Keratinocyte (primary cell): ENCODE measurements around the gene TJP3. TPM values are rescaled to one million over a fixed set of nuclear protein-coding genes. Genes with fewer than 3 reads are reported as not detected.

Experiments used
- DNase-seq: peaks from one replicate; pipeline ENCODE4 v3.0.0-alpha.2; 2011; ENCODE audit warnings: low read depth, missing footprints, low spot score
- FAIRE-seq: peaks from 2 replicates; lab custom pipeline; 2011; peaks lifted over from hg19 to GRCh38; lab: Jason Lieb, UNC
- H2AFZ ChIP-seq: 2 replicates; pipeline ENCODE4 v1.6.0; 2012; ENCODE audit warnings: low read length, control low read depth, inconsistent platforms; ENCODE audit not compliant: control insufficient read depth
- H3K27ac ChIP-seq: 2 replicates; pipeline ENCODE4 v1.5.1; 2011; ENCODE audit warnings: low read length; ENCODE audit not compliant: control insufficient read depth, insufficient read depth
- H3K27me3 ChIP-seq: 3 replicates; pipeline ENCODE4 v1.6.0; 2011; ENCODE audit warnings: low read length; ENCODE audit not compliant: control insufficient read depth, insufficient read depth; ENCODE audit errors: extremely low read depth
- H3K36me3 ChIP-seq, 2 experiments: 2 replicates in 1 of 2; 3 replicates in 1 of 2; pipeline ENCODE4 v1.5.1; 2011; ENCODE audit warnings: low read length in 2 of 2, mild to moderate bottlenecking in 1 of 2; ENCODE audit not compliant: control insufficient read depth in 2 of 2, insufficient read depth in 2 of 2; ENCODE audit errors: extremely low read depth in 1 of 2
- H3K4me1 ChIP-seq: 3 replicates; pipeline ENCODE4 v1.5.1; 2011; ENCODE audit warnings: low read length; ENCODE audit not compliant: control insufficient read depth, insufficient read depth; ENCODE audit errors: extremely low read depth
- H3K4me2 ChIP-seq: 3 replicates; pipeline ENCODE4 v1.6.0; 2011; ENCODE audit warnings: low read depth, low read length; ENCODE audit not compliant: control insufficient read depth, insufficient read depth; ENCODE audit errors: extremely low read depth
- H3K4me3 ChIP-seq, 3 experiments: fragments of 200-600 bp in 1 of 3; sonication (generic) in 1 of 3; 2 replicates in 2 of 3; 3 replicates in 1 of 3; pipeline ENCODE4 v1.5.1; 2011 to 2016; ENCODE audit warnings: low read length in 3 of 3, mild to moderate bottlenecking in 3 of 3, control low read depth in 2 of 3, inconsistent platforms in 1 of 3, low read depth in 1 of 3, mixed read lengths in 1 of 3, mixed run types in 1 of 3, moderate library complexity in 1 of 3; ENCODE audit not compliant: control insufficient read depth in 2 of 3, insufficient read depth in 2 of 3; ENCODE audit errors: extremely low read depth in 1 of 3
- H3K79me2 ChIP-seq: 2 replicates; pipeline ENCODE4 v1.6.0; 2012; ENCODE audit warnings: low read length; ENCODE audit not compliant: control insufficient read depth, insufficient read depth
- H3K9ac ChIP-seq: 3 replicates; pipeline ENCODE4 v1.6.0; 2011; ENCODE audit warnings: low read length; ENCODE audit not compliant: control insufficient read depth, insufficient read depth; ENCODE audit errors: extremely low read depth
- H3K9me1 ChIP-seq: 3 replicates; pipeline ENCODE4 v1.6.0; 2011; ENCODE audit warnings: low read length; ENCODE audit not compliant: control insufficient read depth, insufficient read depth; ENCODE audit errors: extremely low read depth
- H3K9me3 ChIP-seq: 2 replicates; pipeline ENCODE4 v1.5.1; 2012; ENCODE audit warnings: low read depth, low read length; ENCODE audit not compliant: control insufficient read depth
- H4K20me1 ChIP-seq: 3 replicates; pipeline ENCODE4 v1.6.0; 2011; ENCODE audit warnings: low read length; ENCODE audit not compliant: control insufficient read depth, insufficient read depth; ENCODE audit errors: extremely low read depth
- CTCF ChIP-seq, 3 experiments: IDR thresholded peaks in 1 of 3; conservative IDR thresholded peaks in 1 of 3; optimal IDR thresholded peaks in 1 of 3; 2 replicates in 2 of 3; 3 replicates in 1 of 3; pipeline versions ENCODE3 to v1.5.1; 2011; ENCODE audit warnings: low read length in 3 of 3, mild to moderate bottlenecking in 3 of 3, moderate library complexity in 2 of 3, control low read depth in 1 of 3, inconsistent platforms in 1 of 3; ENCODE audit not compliant: insufficient read depth in 2 of 3; ENCODE audit errors: extremely low read depth in 1 of 3
- EZH2 ChIP-seq: IDR thresholded peaks from one replicate; pipeline ENCODE4 v1.6.1; 2012; ENCODE audit warnings: inconsistent platforms, mild to moderate bottlenecking, low read length, moderate library complexity
- dilution Hi-C: fragments of 300-500 bp; cut with MboI; formaldehyde crosslinking; loops from one replicate; pipeline ENCODE4 v1.7.0; 2020; ENCODE audit warnings: low sequenced_read_pairs; ENCODE audit not compliant: extremely low pct_ligation_motif_present
- polyA plus RNA-seq, 5 experiments: library from polyadenylated mRNA; depleted of rRNA in 3 of 5; stranded (reverse) in 3 of 5; stranded (forward) in 1 of 5; unstranded in 1 of 5; fragments of >200 nt; gene quantifications; 1 replicate in 1 of 5; 2 replicates in 3 of 5; 3 replicates in 1 of 5; pipeline versions ENCODE4 v1.2.1 to v1.2.3, GENCODE V29; 2011 to 2012; ENCODE audit warnings: missing spikeins in 2 of 5, low read depth in 1 of 5, low replicate concordance in 1 of 5

Gene TJP3
- polyA plus RNA-seq, 1 donor (not counting 4 experiments of a cell fraction or from before 2014, with no cell fraction given): 0.08 TPM

DNA sequence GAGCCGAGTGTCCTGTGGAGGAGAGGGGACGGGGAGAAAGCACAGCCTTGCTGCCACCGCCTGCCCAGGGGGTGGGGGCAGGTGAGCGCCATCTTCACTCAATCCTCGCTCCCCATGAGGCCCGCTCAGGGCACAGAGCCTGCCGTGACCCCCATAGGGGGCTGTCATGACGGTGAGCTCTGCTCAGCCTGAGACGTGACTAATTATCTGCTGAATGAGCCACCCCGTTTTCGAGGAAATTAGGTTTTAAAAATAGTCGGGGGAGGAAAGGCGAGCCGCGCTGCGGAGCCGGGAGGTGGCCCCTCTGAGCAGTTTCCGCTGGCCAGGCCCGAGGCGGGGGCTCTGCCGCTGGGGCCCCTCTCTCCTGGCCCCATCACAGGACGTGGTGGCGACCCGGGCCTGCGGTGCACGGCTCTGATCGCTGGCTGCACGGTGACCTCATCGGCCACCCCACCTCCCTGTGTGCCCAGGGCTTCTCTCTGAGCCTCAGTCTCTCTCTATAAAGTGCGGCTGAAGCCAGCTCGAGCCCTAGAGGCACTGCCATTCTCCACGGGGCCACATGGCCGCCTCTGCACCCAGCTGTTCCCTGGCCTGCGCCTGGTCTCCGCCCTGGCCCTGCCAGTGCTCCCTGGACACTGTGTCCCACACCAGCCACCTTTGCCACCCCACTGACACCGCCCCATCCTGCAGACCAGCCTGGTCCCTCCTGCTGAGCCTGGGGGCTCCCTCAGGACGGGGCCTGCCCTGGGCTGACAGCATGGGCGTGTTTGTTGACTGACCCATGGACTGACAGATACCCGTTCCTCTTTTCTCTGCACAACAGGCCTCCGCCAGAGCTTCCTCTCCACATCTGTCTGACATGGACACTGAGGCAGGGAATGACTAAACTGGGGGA, 36.3 kb upstream of the TJP3 start:
- H3K4me2 ChIP-seq: no peak overlapping the region
- H4K20me1 ChIP-seq: peaks cover 11% of the 10 kb centered on the region
- no peak for TF ChIP-seq CTCF (optimal IDR thresholded peaks at IDR 0.05 in 1 of 3, IDR thresholded peaks at IDR 0.05 in 1 of 3, conservative IDR thresholded peaks at IDR 0.05 in 1 of 3; ENCODE audit: extremely low read depth in 1 of 3, insufficient read depth in 2 of 3, low read length in 3 of 3)
- TF ChIP-seq EZH2: no peak
- DNase-seq: no peak
- no peak for FAIRE-seq
- no peak overlapping the region for H3K4me3 ChIP-seq
- H2AFZ ChIP-seq: no peak overlapping the region
- peaks cover 7% of the 10 kb centered on the region for H3K4me1 ChIP-seq
- no peak overlapping the region for H3K9ac ChIP-seq
- H3K36me3 ChIP-seq: peaks cover 0 to 2% of the 10 kb centered on the region in 2 experiments
- H3K9me3 ChIP-seq: no peaks in the 10 kb centered on the region
- dilution Hi-C loops: no loop called here
- no peaks in the 10 kb centered on the region for H3K9me1 ChIP-seq
- H3K79me2 ChIP-seq: no peaks in the 10 kb centered on the region
- H3K27ac ChIP-seq: no peak overlapping the region
- H3K27me3 ChIP-seq: no peaks in the 10 kb centered on the region

GRCh38 chr19:3672575-3672948, 35.6 kb upstream of the TJP3 start:
- FAIRE-seq (no peak), DNase-seq (no peak)
- no peaks in the 10 kb centered on the region for H3K9me1 ChIP-seq
- H2AFZ ChIP-seq: no peak overlapping the region
- no peak overlapping the region for H3K9ac ChIP-seq
- H3K4me2 ChIP-seq: no peak overlapping the region
- peaks cover 7% of the 10 kb centered on the region for H3K4me1 ChIP-seq
- no peak overlapping the region for H3K4me3 ChIP-seq
- H3K9me3 ChIP-seq: no peaks in the 10 kb centered on the region
- H3K79me2 ChIP-seq: no peaks in the 10 kb centered on the region
- no peak overlapping the region for H3K27ac ChIP-seq
- no peak for TF ChIP-seq CTCF (optimal IDR thresholded peaks at IDR 0.05 in 1 of 3, IDR thresholded peaks at IDR 0.05 in 1 of 3, conservative IDR thresholded peaks at IDR 0.05 in 1 of 3; ENCODE audit: extremely low read depth in 1 of 3, insufficient read depth in 2 of 3, low read length in 3 of 3)
- no peak for TF ChIP-seq EZH2
- no peaks in the 10 kb centered on the region for H3K36me3 ChIP-seq
- H3K27me3 ChIP-seq: no peaks in the 10 kb centered on the region
- dilution Hi-C loops: no loop called here
- peaks cover 11% of the 10 kb centered on the region for H4K20me1 ChIP-seq
